HG02571 (cell line): ENCODE measurements around the gene LRRFIP2.
"Not testable (repeated sequence)": the region's sequence is repeated elsewhere in the genome, so short reads cannot be mapped to it uniquely, and the experiment has no call there.

Source experiments
- ATAC-seq: cut with Tn5 transposase; IDR thresholded peaks from one replicate; pipeline ENCODE4 v1.9.1; 2021; ENCODE audit warnings: mild to moderate bottlenecking, moderate library complexity; ENCODE audit not compliant: unreplicated experiment

Gene LRRFIP2

DNA sequence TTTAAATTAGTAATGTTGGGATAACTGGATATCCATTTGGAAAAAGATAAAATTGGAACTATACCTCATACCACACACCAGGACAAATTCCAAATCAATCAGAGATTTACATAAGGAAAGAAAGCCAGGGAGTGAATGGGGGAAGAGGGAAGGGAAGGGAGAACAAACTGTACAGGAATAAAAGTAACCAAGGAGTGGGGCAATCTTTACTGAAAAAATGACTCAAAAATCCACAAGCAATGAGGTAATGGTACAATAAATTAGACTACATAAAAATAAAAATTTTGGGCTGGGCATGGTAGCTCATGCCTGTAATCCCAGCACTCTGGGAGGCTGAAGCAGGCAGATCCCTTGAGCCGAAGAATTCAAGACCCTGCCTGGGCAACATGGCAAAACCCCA, 98.4 kb downstream of the LRRFIP2 start:
- ATAC-seq: no peak

DNA sequence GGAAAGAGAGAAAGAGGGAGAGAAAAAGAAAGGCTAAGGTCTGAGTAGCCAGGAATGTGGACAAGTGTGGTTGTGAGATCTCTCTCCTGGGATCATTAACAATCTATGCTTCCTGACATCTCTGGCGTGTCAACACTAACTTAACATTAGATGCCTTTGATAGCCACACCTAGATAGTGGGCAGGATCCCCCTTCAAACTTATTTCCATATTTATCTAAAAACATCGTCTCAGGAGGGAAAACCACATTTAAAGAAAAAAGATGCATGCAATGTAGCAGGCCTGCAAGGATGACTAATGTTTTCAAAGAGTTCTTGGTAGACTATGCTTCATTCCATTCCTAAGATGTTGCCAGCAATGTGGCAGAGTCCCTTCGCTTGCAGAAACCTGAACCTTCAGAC, 100.2 kb downstream of the LRRFIP2 start:
- ATAC-seq: no peak

DNA sequence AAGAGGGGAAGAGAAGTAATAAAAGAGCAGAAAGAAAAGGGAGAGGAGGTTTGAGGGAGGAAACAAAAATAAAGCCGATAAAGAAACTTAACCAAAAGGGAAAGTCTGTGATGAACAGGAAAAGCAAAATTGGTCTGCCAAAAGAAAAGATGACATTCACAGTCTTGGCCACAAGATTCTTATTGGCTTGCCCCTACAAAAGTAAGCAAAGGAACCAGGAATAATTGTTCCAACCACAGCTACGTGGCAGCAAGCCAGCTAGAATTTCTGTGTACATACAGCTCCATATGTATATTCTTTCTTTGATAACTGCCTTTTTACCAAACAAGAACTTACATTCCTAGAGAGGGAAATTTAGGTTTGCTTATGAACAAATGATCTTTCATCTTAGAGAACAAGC, 101.5 kb downstream of the LRRFIP2 start:
- no peak for ATAC-seq

DNA sequence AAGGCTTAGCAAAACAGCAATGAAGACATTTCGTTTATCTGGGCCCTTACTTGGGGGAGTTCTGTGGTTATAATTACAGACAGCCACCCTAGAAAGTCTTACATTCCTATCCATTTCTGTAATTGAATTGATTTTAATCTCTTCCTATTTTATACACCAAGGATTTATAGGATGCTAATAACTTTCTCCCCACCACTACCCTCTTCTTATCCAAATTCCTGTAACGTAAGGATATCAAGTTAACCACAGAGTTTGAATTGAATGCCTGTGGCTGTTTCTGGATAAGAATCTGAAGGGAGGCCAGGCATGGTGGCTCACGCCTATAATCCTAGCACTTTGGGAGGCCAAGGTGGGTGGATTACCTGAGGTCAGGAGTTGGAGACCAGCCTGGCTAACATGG, 102.5 kb downstream of the LRRFIP2 start:
- ATAC-seq: no peak

DNA sequence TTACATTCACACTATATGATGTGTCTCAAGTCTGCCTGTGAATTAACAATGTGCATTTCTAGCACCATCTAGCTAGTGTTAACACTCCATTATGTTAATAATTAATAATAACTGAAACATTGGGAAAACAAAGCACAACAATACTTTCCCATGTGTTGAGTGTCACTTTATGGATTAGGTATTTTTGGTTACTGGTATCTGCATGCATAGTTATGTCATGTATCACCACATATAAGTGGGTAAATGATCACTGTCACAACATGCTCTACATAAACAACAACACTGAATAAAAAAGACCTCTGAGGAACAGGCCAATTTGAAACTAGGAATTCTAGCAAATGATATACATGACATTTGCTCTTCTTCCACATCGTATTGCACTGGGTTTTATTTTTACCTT, 106.4 kb downstream of the LRRFIP2 start:
- no peak for ATAC-seq

DNA sequence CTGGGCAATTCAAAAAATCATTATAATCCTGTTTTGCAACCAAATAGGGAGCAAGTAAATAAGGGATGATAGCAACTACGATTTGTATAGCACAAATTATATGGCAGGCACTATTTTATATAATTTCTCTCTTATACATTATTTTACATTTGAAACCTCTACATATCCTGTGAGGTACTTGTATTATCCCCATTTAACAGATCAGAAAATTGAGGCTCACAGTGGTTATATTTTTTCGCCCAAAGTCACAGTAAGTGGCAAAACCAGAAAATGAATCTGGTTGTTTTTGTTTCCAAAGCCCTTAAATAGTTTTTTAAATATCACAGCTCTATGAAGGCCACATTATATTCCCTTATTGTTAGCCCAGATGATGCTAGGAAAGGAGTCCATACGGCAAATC, 106.8 kb downstream of the LRRFIP2 start:
- no peak for ATAC-seq

DNA sequence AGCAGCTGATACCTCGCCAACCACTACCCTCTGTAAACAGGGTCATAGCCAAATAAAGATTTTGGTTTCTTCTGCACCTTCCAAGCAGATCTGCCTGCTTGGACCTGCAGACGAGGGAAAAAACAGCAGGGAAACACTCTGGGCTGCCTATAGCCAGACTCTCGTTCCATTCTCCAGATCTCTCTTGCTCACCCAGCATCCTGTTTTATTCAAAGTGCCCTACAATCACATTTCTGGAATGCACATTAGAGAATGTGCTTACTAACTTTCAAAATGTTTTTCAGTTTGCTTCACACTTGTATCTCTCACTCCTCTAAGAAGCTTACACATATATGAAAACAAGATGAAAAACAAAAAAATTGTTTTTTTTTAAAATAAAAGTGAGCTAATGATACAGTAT, 109.6 kb downstream of the LRRFIP2 start:
- ATAC-seq: no peak

DNA sequence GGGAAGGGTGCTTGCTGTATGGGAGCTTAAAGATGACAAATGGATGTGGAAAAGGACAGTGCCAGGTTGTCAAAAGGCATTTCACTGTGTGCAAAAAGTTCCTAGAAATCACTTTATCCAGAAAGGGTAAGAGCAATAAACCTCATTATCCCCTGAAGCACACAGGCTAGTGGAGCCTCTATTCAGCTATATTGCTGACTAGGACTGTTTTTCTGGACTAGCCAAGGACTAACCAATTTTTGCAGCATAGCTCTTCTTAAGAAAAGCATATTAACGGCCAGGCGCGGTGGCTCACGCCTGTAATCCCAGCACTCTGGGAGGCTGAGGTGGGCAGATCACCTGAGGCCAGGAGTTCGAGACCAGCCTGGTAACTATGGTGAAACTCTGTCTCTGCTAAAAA, 116.3 kb downstream of the LRRFIP2 start:
- ATAC-seq: no peak

DNA sequence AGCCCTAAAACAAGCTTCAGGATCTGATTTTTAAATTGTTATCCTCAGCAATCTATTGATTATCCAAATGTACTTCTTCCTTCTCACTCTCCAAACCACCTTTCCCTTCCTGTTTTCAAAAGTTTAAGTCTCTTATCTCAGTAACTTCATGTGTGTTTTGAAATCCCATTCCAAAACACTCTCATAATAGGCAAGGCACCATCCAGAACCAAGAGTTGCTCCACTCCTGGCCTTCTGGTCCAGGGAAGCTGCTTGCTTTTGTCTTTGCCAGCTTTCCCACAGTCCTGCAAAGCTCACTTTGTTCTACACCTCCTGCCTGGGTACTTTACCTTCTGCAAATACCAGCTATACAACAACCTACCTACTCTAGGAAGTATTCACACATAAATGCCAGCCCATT, 117.6 kb downstream of the LRRFIP2 start:
- no peak for ATAC-seq

DNA sequence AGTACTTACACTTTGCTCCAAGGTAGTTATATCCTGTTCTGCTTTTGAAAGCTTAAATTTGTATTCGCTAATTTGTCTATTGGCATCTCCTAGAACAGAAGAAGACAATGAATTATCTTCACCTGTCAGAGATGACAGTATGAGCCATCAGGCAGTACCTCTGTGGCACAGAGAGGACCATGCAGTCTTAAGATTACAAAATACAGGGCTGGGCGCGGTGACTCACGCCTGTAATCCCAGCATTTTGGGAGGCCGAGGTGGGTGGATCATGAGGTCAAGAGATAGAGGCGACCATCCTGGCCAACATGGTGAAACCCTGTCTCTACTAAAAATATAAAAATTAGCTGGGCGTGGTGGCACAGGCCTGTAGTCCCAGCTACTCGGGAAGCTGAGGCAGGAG, 119.3 kb downstream of the LRRFIP2 start:
- ATAC-seq: not testable (repeated sequence)

DNA sequence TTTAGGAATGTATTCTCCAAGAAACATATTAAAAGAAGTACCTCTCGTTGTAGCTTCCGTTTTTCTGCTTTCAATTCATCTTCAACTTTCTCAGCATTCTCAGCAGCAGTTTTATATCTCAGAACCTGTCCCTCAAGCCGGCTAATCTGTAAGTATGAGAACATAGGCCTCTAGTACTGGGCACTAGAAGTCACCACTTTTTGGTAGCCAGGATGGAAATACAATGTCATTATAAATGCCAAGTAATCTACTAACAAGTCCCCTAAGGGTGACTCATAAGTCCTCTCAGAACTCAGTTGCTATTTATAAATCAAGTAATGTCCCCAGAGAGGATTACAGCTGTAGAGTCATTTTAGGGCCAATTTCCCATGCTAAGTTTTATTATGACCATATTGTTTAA, 120.0 kb downstream of the LRRFIP2 start:
- peak; percentile 81 for ATAC-seq

DNA sequence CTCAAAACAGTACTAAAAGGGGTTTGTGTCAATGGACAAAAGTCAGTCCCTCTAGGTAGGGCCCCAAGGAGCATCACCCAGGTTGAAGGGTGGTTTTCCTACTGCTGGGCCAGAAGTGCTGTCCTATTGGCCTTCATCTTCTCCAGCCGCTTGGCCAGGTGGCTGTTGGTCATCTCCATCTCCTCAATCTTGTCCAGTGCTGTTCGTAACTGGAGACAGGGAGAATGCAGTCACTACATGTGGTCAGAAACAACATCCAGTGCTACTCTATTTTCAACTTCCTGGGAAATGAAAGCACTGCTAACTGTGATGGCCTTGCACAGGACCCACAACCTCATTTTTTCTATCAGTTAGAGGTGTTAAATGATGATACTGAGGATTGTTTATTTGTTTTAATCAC, 120.6 kb downstream of the LRRFIP2 start:
- ATAC-seq: no peak

DNA sequence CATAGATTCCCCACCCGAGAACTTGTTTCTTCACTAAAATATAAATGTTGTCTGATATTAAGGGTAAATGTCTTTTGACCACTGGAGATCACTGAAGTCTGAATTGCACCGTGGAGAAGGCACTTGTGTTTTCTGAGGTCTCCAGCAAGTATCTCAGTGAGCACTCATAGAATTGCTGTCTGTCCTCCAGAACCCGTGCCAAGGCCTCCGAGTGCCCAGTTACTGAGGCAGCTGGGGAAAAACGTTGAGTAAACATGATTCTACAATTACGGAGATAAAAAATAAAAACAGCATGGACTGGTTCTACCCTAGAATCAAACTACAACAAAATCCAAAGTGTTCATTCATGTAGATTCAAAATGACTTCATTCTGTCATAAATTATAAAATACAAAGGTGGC, 121.0 kb downstream of the LRRFIP2 start:
- ATAC-seq: no peak

DNA sequence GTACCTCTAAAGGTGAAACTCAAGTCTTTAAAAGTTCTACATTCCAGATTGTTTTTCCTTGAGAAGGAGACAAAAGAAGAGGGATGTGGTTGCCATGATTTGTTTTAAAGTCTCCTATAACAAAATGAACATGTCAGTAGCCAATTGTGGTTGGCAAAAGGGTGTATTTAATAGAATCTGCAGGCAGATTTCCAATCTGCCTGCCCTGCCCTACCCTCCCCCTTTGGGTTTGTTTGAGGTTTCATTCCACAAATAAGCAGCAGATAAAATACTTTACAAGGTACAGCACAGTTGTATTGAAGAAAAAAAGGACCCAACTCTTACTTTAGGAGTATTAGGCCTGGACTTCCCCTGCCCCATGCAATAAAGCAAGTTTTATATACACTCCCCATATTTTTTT, 121.5 kb downstream of the LRRFIP2 start:
- no peak for ATAC-seq

DNA sequence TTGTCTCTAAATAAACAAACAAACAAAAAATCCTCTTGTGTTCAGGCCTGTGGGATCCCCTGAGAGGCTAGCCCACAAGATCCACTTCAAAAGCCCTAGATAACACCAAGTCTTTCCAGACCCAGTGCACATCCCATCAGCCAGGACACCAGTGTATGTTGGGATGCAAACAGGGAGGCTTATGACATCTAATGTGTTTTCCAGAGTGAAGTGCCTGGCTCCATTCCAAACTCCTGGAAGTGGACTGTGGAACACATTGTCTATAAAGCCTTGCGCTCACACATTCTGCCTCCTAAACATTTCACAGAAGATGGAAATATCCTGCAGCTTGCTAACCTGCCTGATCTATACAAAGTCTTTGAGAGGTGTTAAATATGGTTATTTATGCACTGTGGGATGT, 124.1 kb downstream of the LRRFIP2 start:
- no peak for ATAC-seq

DNA sequence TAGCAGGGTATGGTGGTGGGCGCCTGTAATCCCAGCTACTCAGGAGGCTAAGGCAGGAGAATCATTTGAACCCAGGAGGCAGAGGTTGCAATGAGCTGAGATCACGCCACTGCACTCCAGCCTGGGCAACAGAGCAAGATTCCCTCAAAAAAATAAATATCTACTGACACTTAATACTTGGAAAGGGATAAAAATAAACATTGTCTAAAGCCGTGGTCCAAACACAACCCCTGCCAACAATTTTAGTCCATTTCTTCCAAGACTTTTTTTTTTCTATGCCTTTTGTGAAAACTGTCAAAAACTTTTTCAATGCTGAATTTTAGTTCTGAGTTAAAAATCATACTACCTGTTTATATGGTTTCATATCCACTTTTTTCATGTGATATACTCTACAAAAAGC, 131.7 kb downstream of the LRRFIP2 start:
- not testable (repeated sequence) for ATAC-seq

DNA sequence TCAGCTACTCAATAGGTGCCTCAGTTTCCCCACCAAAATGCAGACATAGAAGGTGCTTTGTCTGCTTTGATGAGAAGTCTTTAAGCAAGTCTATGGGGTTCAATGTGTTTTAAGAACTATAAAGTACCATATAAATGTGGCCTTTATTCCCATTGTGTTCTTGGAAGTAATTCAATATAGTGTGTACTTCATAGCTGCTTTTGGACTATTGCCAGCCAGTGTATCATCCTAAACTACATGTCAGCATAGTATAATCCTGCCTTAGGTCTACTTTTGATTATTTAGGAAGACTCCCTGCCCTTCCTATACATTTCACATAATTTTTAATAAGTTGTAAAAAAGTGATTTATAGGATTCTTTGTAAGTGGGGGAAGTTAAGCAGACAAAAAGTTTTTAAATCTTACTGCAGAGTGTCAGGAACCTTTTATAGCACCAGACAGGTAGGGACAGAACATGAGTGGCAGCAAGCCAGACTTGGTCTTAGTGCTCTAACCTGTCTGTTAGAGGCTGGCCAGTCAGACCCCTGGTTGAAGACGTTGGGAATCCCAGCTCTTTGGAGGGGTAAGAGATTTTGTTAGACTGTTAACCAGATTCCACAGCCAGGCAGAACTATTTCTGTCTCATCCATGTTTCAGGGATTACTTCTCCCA, 132.7 kb downstream of the LRRFIP2 start:
- ATAC-seq: no peak

DNA sequence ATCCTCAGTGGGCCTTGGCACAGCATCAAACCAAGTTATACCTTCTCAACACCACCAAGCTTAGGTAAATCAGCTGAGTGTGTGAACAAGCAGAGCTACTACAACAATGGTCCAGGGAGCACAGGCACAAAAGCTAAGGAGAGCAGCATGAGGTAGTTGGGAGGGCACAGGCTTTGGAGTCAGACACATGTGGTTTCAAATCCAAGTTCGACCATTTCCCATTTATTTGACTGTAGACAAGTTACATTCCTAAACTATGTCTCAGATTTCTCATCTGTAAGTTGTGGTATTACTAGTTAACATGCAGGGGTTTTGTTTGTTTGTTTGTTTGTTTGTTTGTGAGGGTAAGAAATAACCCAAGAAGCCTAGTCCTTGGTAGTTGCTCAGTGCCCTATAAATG, 134.2 kb downstream of the LRRFIP2 start:
- no peak for ATAC-seq

DNA sequence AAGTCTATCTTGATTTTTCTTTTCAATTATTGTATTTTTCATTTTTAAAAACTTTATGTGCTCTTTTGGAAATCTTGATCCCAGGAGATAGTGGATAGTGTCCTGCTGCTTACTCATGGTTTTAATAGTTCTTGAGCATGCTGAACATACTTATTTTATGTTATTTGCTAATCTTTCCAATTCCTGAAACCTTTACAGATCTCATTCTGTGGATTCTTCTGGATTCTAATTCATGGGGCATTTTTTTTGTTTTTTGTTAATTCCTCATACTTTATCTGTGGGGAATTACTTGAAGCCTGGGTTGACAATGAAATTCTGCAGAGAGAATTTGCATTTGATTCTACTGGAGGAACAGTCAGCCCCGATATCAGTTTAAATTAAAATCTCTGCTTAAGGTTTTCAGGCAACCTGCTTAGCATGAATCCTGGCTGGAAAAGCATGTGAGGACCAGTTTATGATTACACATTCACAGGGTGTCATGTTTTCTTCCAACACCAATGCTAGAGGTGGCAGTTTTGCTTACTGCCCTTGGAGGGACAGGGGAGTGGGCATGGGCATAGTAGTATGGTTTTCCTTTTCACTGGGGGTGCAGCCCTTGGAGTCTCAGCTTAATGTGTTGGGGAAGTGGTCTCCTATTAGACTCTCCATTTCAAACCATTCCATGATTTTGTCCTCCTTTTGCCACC, 135.1 kb downstream of the LRRFIP2 start:
- no peak for ATAC-seq

DNA sequence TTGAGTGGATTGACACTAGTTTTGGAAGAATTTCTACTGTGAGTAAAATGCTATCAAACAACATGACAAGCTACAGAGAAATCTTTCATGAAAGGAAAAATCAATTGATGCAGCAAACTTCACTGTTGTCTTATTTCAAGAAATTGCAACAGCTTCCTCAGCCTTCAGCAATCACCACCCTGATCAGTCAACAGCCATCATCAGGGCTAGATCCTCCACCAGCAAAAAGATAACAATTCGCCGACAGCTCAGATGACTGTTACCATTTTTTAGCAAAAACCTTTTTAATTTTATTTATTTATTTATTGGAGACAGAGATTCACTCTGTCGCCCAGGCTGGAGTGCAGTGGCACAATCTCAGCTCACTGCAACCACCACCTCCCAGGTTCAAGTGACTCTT, 137.0 kb downstream of the LRRFIP2 start:
- ATAC-seq: no peak

DNA sequence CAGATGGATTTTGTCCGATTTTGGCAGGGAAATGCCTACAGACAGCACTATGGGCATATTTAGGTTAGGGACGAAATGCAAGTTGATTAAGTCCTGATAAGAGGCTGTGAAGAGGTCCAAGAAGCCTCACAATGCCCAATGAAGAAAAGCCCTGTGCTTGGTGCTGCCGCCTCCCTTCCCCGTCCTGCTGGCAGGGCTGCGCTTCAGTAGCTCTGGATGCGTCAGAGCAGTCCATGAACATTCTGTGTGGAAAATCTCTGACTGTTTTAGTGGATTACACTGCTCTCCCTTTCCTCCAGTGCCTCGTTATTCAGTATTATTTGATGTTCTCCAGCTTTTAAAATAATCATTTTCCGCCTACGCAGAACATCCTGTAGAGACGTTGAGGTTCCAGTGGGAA, 141.4 kb downstream of the LRRFIP2 start:
- ATAC-seq: no peak

DNA sequence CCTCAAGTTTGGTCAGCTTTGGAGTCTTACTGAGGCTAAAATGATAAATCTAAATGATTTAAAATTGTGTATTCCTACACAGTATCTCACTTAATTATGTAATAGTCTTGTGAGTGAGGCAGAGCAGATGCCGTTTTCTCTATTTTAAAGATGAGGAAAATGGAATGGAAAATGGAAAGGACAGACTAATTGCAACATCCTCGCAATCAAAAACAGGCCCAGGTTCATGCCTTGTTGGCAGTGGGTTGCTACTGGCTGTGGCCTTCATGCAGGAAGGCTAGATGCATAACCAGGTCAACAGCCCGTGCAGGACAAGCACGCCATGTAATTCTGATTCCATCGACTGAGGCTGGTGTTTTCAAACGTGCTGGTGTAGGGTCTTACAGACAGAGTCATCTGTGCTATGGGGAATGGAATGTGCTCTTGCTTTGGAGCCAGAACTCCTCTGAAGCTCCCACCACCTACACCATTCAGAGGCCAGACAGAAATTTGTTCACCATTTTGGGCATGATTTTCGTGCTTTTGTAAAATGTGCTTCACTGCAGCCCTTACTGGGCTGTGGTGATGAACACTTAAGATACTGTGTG, 143.2 kb downstream of the LRRFIP2 start:
- no peak for ATAC-seq

DNA sequence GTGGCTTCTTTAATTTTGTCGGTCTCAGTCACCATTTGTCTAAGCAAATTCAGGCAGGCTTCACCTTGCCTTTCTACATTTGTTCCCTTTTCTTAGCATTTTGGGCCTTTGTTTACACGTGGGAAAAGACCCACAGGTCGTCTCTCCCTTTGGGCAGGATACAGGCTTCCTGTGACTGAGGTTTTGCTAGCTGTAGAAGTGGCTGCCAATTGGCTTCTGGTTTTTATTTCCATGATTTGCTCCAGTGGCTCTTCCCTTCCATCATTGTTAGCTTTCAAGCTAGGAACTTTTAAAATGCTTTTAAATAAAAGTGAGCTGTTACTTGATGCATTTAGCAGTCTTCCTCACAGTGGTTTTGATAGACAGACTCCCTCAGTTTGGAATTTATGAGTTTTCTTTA, 143.8 kb downstream of the LRRFIP2 start:
- ATAC-seq: no peak
